Endothelial cell of umbilical vein (primary cell): ENCODE results near the gene TMEM52B.

Source experiments
- CTCF ChIP-seq, 2 donors: IDR thresholded peaks; 1 replicate in 1 of 2; 2 replicates in 1 of 2; pipeline ENCODE4 v1.5.1; 2011; ENCODE audit warnings: low read length in 2 of 2, mild to moderate bottlenecking in 2 of 2, moderate library complexity in 2 of 2, control low read depth in 1 of 2, inconsistent platforms in 1 of 2, low read depth in 1 of 2; ENCODE audit not compliant: insufficient read depth in 1 of 2; ENCODE audit errors: extremely low read depth in 1 of 2
- JUN ChIP-seq: IDR thresholded peaks from 2 replicates; pipeline ENCODE4 v1.6.1; 2011; ENCODE audit warnings: borderline replicate concordance, low read depth; ENCODE audit not compliant: insufficient read length, insufficient read depth
- POLR2A ChIP-seq: IDR thresholded peaks from 2 replicates; pipeline ENCODE4 v1.6.1; 2012; ENCODE audit warnings: low read depth, mild to moderate bottlenecking, control low read depth, low read length
- POLR2AphosphoS5 ChIP-seq: IDR thresholded peaks from 2 replicates; pipeline ENCODE4 v1.6.1; 2012; ENCODE audit warnings: low read depth, mild to moderate bottlenecking, control low read depth, low read length, moderate library complexity; ENCODE audit not compliant: insufficient read depth

- no peak for TF ChIP-seq POLR2A
- no peak for TF ChIP-seq POLR2AphosphoS5
- no peak for TF ChIP-seq CTCF (IDR thresholded peaks at IDR 0.05; ENCODE audit: extremely low read depth in 1 of 2, insufficient read depth in 1 of 2, low read depth in 1 of 2, low read length in 2 of 2)
- TF ChIP-seq JUN = no peak
Observed at GRCh38 chr12:10214136-10214894, 35.5 kb downstream of the TMEM52B start.
